Stimulated activated CD8-positive, alpha-beta memory T cell treated with anti-CD3 and anti-CD28 coated beads, Interleukin-7, amount 100 ng/mL, for 48 hours (primary cell): ENCODE data around the gene CBLC.

Experiments
- DNase-seq, 2 donors: peaks; one replicate each; pipeline ENCODE4 v3.0.0-alpha.2; 2020; ENCODE audit warnings: low read depth in 1 of 2; ENCODE audit errors: extremely low read depth in 1 of 2

Gene CBLC

GRCh38 chr19:44746616-44746945, 31.1 kb upstream of the CBLC start:
- no peak for DNase-seq

- DNase-seq = peak; percentile 85 to 91
These were observed 30.5 kb upstream of the CBLC start for GRCh38 chr19:44746946-44747738.

DNA sequence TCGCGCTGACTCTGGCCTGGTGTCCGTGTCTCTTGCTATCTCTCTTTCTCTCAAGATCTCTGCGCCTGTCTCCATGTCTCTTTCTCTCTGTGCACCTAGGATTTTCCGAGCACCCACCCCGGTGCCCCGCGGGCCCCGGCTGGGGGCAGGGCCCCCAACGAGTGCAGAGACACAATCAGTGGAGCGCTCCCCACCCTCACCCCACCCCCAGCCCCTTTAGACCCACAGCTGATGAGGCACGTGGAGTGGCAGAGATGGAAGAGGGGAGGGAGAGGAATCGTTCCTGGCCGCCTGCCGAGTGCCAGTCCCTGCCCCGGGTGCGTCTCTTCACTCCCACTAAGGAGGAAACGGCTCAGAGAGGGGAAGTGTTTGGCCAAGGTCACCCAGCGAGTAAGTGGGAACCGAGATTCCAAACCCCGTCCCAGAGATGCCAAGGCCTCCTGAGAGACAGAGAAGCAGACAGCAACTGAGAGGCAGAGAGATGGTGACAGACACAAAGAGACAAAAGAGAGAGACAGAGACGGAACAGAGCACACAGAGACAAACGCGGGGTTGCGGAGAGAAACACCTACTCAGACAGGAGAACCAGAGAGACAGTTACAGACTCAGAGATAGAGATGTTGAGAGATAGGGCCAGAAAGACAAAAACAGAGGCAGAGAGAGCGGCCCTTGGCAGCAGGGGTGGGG, 29.8 kb upstream of the CBLC start:
- DNase-seq = no peak

DNA sequence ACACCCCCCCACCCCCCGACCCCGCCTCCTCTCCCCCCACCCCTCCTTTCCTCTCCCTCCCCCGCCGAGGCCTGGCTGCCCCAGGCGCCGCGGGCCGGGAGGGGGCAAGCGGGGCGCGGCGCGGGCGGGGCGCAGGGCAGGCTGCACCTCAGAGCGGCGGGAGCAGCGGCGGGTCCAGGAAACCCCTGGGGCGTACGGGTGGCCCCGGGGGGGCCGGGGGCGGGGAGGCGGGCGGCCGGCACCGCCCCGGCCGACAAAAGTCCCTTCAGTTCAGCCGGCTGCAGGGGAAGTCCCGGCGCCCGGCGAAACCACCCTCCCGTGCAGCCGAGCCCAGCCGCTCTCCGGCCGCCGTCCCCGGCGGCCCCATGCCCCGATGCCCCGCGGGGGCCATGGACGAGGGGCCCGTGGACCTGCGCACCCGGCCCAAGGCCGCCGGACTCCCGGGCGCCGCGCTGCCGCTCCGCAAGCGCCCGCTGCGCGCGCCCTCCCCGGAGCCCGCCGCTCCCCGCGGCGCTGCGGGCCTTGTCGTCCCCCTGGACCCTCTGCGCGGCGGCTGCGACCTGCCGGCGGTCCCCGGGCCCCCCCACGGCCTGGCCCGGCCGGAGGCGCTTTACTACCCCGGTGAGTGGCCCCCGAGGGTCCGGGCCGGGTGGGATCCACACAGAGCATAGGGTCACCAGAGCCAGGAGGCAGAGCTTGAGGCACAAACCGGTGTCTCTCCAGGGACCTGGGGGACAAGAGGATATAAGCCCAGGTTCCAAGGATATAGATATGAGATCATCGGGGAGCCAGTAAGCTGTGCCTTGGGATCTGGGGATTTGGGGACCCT, 29.1 kb upstream of the CBLC start, which contains the start of gene BCL3:
Gene BCL3 (plus strand): TSS at position 283 of the 829 bp plus-strand sequence. CDS start 83 bp downstream, at position 366.
- peak in 1 of 2 donors; percentile 69 for DNase-seq

- DNase-seq = no peak
These were observed 28.4 kb upstream of the CBLC start for GRCh38 chr19:44749292-44749691.

DNA sequence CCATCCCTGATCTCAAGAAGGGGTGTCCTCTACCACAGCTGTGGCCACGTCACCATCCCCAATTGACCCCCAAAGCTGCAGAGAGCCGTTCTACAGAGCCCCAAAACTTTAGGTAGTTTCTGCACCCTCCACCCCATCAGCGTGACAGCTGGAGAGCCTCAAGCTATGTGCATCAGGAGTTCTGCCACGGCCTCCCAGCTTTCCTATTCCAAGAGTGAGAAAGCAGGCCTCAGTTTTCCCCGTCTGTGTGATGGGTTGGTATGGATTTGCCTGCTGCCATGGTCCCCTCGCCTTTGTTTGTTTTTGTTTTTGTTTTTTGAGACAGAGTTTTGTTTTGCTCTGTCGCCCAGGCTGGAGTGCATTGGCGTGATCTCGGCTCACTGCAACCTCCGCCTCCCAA, 27.7 kb upstream of the CBLC start:
- no peak for DNase-seq

- no peak for DNase-seq
These were observed 25.4 kb upstream of the CBLC start for GRCh38 chr19:44752123-44752815.

GRCh38 chr19:44752816-44753625, 24.7 kb upstream of the CBLC start:
- DNase-seq = peak; percentile 93 to 97

- no peak for DNase-seq
These were observed 24.1 kb upstream of the CBLC start for GRCh38 chr19:44753626-44753931.

DNA sequence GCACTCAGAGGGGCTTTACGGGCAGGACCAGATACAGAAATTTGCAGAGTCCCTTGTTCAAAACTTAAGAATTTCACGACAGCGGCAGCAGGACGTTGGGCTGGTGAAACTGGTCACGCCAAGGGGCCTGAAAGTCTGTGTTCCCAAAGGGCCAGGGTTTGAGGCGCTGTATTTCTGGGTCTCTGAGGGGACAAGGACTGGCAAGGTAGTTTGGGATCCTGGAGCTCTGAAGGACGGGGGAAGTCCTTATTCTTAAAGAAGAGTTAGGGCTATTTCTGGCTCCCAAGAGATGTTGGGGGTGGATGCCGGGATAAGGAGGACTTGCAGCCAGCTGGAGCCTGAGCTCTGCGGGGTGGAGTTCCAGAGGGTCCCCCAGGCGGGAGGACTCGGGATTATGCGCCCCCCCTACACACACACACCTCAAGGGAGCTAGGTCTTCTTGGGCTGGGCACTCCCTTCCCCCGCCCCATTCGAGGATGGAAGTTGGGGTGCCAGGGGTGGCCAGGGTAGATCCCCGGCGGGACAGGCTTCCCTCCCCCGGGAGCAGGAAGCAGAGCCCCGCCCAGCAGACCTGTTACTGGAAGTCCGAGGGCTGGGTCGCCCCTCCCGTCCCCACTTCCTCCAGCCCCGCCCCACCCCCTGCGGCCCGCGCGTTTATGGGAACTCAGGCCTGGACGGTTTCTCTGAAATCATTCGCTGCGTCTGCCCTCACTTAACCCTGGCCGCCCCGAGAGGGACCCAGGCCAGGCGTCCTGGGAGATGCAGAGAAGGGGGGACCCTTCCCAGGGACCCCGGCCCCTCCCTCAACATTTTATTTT, 23.5 kb upstream of the CBLC start:
- DNase-seq = peak; percentile 77 to 94

DNA sequence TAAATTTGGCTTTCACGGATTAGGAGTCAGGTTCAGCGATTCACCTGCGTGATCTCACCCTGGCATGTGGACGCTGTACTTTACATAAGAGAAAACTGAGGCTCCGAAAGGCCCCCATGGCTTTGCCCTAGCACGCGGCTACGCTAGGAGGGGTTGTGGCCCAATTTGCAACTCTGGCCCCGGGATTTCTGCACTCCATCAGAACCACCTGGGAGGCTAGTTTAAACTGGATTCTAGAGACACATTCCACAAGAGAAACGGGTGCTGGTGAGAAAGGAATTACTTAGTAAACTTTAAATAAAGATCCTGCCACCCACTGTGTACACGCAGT, 23.0 kb upstream of the CBLC start:
- DNase-seq = no peak

GRCh38 chr19:44755219-44755618, 22.5 kb upstream of the CBLC start:
- no peak for DNase-seq

GRCh38 chr19:44756089-44756562, 21.6 kb upstream of the CBLC start:
- no peak for DNase-seq

DNA sequence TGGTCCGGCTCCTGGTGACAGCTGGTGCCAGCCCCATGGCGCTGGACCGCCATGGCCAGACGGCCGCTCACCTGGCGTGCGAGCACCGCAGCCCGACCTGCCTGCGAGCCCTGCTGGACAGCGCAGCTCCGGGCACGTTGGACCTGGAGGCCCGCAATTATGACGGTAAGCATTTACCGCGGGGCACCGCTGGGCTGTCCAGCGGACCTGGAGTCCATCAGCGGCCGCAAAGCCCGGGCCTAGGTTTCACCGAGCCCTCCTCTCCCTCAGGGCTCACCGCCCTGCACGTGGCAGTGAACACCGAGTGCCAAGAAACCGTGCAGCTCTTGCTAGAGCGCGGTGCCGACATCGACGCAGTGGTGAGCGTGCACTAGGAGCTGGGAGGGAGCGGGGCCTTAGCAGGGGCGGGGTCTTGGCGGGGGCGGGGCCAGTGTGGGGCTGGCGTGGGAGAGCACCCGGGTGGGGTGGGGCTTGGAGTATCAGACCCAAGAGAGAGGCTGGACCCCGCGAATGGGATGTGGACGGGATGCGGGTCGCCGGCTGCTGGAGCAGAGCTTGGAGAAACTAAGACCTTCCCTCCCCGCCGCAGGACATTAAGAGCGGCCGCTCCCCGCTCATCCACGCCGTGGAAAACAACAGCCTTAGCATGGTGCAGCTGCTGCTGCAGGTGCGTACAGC, 20.5 kb upstream of the CBLC start:
- DNase-seq = no peak

DNA sequence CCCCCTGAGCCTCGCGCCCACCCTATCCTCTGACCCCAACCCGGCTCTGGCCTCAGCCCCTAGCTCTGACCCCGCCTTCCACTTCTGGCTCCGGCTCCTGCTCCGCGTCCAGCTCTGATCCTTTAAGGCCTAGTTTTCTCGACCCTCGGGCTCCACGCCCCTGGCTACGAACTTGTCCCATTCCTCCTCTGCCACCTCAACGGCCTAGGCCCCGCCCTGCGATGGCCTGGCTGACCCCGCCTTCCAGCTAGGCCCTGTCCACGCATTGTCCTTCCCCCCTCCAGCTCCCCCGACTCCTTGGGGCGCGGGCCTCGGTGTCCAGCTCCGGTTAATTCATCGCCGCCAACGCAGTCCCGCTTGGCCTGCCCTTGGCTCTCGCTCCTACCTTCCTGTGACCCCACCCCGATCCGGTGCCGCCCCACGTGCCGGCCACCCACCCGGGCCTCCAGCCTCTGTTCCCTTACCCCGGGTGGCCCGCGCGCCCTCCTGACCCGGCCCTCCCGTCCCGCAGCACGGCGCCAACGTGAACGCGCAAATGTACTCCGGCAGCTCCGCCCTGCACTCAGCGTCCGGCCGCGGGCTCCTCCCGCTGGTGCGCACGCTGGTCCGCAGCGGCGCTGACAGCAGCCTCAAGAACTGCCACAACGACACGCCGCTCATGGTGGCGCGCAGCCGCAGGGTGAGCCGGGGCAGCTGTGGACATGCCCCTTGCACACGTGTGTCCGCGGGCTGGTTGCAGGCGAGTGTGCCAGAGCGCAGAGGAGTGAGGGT, 19.8 kb upstream of the CBLC start:
- no peak for DNase-seq

DNA sequence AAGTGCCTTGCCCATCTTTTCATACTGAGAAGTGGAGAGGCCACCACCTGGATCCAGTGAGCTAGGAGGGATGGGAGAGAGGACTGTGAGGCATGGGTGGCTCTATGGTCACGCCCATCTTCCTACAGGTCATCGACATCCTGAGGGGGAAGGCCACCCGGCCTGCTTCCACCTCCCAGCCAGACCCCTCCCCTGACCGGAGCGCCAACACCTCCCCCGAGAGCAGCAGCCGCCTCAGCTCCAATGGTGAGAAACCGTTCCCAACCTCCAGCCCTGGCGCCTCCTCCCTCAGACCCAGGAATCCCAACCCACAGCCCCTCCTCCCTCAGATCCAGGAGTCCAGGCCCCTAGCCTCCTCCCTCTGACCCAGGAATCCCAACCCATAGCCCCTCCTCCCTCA, 19.1 kb upstream of the CBLC start:
- DNase-seq = no peak

DNA sequence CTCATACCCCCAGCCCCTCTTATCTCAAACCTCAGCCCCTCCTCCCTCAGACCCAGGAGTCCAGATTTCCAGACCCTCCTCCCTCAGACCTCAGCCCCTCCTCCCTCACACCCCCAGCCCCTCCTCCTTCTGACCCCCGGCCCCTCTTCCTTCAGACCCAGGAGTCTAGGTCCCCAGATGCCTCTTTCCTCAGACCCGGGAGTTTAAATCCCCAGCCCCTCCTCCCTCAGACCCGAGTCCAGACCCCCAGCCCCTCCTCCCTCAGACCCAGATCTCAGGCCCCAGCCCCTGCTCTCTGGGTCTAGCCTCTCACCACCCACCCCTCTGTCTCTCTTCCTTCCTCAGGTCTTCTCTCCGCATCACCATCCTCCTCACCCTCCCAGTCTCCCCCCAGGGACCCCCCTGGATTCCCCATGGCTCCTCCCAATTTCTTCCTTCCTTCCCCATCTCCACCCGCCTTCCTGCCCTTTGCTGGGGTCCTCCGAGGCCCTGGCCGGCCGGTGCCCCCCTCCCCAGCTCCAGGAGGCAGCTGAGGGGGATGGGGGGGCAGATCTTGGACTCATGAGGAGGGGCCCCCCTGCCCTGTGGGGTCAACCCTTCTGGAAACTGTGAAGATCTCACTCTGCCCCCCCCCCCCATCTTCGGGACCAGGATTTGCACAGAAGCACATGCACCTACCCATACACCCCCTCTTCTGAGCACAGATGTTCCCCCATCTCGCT, 18.4 kb upstream of the CBLC start:
- no peak for DNase-seq

DNA sequence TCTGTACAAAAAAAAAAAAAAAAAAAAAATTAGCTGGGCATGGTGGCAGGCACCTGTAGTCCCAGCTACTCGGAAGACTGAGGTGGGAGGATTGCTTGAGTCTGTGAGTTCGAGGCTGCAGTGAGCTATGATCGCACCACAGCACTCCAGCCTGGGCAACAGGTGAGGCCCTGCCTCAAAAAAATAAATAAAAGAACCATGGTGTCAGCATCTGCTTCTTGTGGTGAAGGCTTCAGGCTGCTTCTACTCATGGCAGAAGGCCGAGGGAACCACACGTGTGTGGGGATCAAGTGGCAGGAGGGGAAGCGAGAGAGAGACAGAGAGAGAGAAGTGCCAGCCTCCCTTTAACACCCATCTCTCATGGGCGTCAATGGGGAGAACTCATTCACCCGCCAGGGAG, 15.7 kb upstream of the CBLC start:
- DNase-seq = no peak
